ENCODE measurements around the gene RHOF.
"Not testable (repeated sequence)": the region's sequence is repeated elsewhere in the genome, so short reads cannot be mapped to it uniquely, and the experiment has no call there.

RHOF gene

DNA sequence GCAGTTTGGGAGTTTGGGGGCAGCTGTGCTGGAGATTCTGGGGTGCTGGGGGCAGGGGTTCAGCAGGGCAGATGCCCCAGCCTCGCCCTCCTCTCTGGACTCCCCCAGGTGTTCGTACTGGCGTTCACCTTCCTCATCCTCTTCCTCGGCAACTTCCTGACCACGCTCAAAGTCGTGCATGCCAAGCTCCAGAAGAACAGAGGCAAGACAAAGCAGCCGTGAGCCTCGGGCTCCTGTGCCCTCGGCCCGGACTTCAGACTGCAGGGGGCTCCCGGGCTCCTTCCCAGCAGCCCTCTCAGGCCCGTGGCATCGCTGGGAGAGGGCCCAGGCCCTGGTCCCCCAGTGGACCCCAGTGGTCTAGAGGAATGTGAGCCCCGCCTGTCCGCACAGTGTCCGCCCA lies 18.0 kb downstream of the RHOF start:
- no peak for DNase-seq (ENCODE audit: low read depth)

DNA sequence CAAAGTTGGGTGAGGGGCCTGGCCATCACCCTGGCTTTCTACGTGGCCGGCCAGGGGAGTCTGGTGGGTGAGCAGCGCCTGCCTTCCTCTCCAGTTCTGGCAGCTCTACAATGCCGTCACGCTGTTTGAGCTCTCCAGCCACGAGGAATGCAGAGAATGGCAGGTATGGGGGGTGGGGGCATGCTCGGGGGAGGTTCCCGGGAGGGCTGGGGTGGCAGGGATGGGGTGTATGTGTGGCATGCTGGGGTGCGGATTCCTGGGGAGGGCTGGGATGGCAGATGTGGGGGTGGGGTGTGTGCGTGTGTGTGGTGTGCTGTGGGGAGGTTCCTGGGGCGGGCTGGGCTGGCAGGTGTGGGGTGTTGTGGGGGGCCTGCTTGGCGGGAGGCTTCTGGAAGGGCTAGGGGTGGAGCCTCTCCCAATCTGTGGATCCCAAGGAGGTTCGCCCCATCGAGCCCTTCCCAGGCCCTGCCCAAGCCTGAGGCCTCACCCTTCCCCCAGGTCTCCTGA lies 18.5 kb downstream of the RHOF start:
- DNase-seq (ENCODE audit: low read depth), result no peak

DNA sequence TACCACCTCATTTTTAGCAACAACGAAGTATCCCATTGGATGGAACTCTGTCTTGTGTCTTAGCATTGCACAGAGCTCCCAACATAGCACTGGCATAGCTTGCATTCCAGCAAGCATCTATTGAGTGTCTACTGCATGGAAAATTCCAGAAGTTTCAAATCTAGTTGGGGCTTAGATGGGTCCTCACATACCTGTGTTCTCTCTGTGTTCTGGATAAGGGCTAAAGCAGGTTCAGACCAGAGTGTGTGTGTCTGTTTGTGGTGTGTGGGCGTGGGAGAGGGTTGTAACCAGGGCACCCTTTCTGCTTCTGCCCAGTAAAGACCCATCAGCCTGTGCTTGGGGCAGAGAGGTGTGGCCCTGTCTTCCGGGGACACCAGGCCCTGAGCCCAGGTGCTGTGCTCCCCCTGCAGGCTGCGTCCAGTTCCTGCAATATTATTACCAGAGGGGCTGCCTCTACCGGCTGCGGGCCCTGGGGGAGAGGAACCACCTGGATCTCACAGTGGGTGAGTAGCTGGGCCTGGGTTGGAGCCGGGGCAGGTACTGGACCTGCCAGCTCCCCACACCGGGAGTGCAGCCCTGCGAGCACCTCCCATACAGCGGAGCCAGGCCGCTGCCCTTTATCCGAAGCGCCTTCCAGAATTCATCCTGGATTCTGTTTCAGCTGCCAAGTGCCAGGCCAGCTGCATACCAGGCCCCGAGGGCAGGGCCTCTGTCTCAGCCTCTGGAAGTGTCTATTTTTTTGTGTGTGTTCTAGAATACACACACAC lies 20.3 kb downstream of the RHOF start:
- peak; percentile 77 for DNase-seq (ENCODE audit: low read depth)

DNA sequence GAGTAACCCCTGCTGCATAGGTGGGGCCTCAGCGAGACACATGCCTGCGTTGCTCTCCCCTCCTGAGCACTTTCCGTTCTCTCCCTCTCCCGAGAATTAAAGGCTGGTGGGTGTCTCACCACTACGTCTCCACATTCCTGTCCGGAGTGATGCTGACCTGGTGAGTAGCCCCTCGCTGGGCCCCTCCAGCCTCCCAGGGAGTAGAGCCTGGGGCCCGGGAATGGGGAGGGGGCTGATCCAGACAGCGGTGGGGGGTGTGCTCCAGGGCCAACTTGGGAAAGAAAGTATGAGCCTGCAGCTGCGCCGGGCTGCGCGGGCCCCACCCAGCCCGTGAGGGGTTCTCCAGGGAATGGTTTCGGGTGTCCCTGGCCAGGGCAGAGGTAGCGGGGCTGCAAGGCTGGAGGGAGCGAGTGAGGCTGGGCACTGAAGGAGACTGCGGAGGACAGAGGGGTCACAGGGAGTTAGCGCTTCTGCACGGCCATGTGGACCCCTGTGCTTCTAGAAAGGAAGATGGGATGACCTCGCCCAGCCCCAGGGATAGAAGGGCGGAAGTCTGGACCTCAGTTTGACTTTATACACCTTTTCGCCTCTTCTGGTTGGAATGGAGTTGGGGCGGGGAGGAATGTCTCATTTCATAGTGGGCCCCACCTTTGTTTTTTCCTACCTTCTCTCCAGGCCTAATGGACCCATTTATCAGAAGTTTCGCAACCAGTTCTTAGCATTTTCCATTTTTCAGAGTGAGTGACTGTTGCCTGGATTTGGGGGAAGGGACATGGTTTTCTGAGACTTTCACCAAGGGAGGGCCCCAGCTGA lies 22.5 kb downstream of the RHOF start:
- no peak for DNase-seq (ENCODE audit: low read depth)

DNA sequence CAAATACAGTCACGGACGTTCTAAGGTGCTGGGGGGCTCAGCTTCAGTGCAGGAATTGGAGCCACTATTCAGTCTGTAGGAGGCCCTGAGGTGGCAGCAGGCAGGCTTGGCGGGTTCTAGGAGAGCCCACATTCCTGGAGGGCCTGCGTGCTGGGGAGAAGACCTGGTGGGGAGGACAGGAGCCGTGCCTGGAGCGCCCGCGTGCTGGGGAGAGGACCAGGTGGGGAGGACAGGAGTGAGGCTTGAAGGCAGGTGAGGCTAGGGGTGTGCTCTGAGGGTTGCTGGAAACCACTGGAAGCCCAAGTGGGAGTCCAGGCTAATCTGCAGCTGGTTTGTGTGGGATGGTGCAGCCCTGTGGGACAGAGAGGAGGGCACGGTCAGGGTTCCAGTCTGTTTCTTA lies 23.1 kb downstream of the RHOF start:
- DNase-seq (ENCODE audit: low read depth), result no peak

DNA sequence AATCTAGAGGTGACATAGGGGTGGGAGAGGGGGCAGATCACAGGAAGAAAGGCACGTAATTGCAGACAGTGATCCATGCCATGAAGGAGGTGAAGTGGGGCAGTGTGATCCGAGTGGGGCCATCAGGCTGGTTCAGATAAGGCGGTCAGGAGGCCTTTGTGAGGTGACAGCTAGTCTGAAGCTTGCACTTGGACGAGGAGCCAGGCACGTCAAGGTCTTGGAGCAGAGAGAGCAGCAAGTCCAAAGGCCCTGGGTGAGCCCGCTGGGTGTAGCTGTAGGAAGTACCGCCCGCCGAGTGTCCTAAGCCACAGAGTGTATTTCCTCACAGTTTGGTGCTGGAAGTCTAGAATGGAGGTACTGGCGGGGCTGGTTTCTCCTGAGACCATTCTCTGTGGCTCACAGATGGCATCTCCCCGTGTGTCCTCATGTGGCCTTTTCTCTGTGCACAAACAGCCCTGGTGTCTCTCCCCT lies 23.6 kb downstream of the RHOF start:
- no peak for DNase-seq (ENCODE audit: low read depth)

DNA sequence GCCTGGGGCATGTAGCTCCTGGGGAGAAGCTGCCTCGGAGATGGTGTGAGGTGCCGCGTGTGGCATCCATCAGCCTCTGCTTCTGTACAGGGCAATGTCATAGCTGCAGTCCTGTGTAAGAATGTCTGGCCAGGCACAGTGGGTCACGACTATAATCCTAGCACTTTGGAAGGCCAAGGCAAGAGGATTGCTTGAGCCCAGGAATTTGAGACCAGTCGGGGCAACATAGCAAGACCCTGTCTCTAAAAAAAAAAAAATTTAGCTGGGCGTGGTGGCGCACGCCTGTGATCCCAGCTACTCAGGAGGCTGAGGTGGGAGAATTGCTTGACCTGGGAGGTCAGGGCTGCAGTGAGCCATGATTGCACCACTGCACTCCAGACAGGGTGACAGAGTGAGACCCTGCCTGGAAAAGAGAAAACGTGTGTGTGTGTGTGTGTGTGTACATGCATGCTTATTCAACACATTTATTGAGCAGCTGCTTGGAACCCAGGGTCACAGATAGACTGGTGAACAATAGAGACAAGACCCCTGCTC lies 24.1 kb downstream of the RHOF start:
- no peak for DNase-seq (ENCODE audit: low read depth)

DNA sequence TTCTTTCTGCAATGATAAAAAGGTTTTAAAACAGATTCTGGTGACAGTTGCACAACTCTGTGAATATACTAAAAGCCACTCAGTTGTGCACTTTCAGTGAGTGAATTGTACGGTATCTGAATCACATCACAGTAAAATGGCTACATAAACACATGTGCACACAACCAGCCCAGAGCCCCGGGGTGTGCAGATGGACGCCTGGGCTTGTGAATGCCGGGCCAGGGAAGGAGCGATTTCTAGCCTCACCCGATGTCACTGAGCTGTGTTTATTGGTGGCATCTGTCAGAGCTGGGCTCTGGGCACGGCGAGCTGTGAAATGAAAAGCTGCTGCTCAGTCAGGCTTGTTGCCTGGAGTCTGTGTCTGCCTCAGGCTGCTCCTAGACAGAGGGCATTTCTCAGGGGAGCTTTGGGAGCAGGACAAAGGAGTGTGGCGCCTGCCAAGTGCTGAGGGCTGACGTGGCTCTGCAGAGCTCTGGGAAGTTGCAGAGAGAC lies 25.9 kb downstream of the RHOF start:
- DNase-seq (ENCODE audit: low read depth), result no peak

DNA sequence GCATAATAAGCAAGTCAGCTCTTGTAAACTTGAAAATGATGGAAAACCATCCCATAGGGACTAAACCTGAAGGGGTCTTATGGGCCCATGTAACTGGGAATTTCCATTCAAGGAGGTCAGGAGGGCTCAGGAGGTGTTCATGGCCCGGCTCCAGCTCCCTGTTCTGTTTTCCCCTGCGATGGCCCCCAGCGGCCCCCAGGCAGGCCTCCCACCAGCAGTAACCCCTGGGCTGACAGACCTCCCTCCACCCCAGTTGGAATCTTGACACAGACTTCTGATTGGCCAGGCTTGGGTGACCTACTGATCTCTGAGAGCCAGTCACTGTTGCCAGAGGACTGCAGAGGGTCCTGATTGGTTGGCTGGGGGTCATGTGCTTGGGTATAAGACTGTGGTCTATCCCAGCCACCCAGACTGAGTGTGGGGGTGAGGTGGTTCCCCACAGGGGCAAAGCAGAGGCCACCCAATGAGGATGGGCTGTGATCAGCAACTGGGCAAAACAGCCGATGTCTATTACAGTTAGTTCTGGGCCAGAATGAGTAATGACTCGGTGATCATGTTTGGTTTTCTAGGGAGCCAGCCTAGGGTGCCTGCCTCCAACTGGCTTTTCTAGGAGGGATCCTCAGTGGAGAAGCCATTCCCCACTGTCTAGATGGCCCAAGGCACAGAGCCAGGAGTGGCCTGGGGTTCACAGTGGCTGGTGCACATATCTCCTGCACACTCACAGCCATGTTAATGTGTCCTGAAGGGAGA lies 27.0 kb downstream of the RHOF start:
- DNase-seq (ENCODE audit: low read depth), result no peak

DNA sequence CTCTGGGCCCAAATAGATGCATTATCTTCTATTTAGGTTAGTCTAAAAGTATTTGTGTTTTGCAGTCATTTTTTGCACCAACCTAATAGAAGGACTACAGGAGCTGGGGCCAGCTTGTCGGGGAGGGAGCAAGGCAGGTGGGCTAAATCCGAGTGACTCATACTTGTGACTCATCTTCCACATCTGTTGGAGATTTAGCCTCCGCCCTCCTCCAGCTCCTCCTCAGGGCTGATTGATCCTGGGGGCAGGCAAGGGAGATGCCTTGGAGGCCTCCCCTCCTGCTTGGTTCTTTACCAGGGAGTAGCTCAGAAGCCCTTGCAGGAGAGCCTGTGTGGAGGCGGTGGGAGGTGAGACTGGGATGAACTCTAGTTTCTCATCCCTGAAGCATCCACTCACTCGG lies 27.9 kb downstream of the RHOF start:
- DNase-seq (ENCODE audit: low read depth), result peak; percentile 96

DNA sequence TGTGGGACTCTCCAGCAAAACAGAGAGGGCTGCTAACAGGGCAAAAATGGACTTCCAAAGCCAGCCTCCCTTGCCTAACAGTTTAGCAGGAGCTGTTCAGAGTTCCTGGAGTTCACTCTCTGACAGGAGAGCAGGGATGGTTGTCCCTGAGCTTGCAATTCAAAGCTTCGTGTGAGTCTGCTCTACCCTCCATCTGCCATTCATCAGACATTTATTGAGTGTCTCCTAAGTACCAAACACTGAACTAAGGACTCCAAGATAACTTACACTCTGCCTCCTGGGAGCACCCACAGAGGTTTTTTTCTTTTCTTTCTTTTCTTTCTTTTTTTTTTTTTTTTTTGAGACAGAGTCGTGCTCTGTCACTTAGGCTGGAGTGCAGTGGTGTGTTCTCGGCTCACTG lies 28.7 kb downstream of the RHOF start:
- no peak for DNase-seq (ENCODE audit: low read depth)

DNA sequence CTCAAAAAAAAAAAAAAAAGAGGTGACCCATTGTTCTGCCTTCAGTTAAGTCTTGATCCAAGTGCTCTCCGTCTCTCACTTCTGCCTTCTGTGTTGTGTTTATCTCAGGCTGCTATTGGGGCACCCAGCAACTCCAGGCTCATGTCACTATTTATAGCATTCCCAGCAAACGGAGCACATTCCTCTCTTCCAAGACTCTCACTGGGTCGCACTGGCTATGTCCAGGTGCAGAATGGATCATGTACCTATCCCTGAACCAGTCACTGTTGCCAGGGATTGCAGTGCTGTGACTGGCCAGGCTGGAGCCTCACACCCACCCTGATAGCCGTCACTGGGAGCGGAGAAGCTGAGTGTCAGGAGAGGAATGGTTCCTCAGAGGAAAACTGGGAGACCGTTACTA lies 31.2 kb downstream of the RHOF start:
- no peak for DNase-seq (ENCODE audit: low read depth)

DNA sequence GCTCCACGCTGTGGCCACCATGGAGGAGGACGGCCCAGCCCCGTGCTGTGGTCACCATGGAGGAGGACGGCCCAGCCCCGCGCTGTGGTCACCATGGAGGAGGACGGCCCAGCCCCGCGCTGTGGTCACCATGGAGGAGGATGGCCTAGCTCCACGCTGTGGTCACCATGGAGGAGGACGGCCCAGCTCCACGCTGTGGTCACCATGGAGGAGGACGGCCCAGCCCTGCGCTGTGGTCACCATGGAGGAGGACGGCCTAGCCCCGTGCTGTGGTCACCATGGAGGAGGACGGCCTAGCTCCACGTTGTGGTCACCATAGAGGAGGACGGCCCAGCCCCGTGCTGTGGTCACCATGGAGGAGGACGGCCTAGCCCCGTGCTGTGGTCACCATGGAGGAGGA lies 35.0 kb downstream of the RHOF start:
- DNase-seq (ENCODE audit: low read depth), result not testable (repeated sequence)

DNA sequence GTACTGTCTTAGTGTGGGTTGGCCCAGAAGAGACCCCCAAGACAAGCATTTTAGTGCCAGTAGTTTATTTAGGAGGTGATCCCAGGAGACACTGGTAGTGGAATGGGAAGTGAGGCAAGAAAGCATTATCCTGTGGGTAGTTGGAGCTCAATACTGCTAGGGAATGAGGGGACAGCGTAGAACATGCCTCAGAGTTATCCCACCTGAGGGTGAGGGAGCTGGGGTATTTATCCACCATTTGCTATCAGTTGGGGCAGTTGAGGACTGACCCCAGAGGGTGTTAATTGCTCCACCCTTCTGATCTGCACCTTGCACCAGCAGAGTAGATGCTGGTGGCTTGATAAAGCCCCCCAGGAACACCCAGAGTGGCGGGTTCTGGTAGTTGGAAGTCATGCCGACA lies 37.9 kb downstream of the RHOF start:
- DNase-seq (ENCODE audit: low read depth), result no peak

DNA sequence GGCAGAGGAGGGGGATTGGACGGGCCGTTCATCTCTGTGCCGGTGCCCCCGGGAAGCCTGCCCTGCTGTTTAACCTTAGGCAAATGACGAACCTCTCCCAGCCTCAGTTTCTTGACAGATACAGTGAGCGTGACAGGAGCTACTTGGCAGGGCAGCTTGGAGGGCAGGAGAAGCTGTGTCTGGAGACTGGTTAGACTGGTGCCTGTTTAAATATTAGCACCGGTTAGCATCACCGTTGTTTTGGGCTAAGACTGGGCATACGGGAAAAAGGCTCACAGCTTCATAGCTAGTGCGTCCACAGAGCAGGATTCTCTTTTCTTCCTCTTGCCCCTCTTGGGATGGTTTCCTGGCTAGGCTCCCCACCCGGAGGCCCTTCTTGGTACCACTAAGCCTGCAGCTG lies 38.7 kb downstream of the RHOF start:
- no peak for DNase-seq (ENCODE audit: low read depth)

DNA sequence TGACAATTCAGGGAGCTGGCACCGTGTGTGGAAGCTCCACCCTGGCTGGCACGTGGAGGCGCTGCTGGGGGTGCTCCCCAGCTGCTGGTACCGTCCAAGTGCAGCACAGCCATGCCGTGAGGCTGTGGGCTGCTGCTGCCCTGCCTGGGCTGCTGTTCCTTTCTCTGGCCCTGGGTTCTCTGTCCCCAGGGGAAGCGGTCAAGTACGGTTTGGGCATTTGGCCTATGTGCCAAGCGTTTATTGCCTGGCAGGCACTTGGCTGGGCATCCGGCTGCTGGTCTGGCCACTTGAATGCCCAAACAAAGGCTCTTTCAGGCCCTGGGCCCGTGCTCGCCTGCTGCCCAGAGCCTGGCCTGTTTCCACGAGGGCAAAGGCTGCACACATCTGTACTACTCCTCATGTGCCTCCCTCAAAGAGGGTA lies 39.6 kb downstream of the RHOF start:
- DNase-seq (ENCODE audit: low read depth), result no peak

DNA sequence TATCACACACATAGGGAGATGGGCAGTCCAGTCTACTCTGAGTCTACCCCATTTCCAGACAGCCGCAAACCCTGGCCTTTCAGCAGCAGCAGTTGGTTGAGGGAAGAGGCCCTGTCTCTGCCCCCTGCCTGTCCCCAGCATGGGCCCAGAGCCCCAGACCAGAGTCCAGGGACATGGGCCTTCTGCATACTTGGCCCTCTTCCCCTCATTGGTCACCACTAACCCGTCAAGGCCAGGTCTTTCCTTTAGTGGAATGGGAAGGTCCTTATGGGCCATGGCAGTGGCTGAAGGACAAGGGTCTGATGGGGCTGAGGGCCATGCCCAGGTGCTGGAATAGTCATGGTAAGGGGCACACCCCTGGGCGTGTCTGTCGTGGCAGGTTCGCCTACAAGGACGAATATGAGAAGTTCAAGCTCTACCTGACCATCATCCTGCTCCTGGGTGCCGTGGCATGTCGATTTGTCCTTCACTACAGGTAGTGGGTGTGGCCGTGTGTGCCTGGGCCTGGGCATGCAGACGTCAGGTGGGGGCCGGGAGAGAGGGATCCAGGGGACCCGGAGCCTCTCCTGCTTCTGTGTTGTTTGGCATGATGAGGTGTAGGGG lies 41.6 kb downstream of the RHOF start:
- DNase-seq (ENCODE audit: low read depth), result no peak

DNA sequence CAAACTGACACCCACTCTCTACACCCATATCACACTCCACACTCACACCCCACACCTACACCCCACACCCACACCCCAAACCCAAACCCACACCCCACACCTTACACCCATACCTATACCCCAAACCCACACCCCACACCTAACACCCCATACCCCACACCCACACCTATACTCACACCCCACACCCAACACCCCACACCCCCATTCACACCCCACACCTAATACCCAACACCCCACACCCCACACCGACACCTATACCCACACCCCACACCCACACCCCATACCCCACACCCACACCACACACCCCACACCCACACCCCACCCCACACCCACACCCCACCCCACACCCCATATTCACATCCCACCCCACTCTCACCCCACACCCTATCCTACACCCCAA lies 42.5 kb downstream of the RHOF start:
- DNase-seq (ENCODE audit: low read depth), result no peak

DNA sequence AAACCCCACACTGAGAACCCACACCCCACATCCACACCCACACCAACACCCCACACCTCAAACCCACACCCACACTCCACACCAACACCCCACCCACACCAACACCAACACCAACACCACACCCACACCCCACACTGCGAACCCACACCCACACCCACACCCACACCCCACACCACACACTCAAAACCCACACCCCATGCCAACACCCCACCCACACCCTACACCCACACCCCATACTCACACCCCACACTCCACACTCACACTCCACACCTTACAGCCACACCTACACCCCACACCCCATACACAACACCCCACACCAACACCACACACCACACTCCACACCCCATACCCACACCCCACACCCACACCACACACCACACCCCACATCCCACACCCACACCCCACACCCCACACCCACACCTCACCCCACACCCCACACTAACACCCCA lies 43.0 kb downstream of the RHOF start:
- DNase-seq (ENCODE audit: low read depth), result no peak

DNA sequence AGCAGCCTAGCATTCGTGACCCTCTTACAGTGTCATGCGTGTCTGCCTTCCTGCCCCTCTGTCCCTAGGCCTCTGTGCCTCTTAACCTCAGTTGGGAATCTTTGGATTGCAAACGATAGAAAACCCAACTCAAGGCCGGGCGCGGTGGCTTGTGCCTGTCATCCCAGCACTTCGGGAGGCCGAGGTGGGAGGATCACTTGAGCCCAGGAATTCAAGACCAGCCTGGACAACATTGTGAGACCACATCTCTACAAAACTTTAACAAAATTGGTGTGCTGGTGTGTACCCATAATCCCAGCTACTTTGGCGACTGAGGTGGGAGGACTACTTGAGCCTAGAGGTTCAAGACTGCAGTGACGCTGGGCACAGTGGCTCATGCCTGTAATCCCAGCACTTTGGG lies 44.2 kb downstream of the RHOF start:
- no peak for DNase-seq (ENCODE audit: low read depth)

DNA sequence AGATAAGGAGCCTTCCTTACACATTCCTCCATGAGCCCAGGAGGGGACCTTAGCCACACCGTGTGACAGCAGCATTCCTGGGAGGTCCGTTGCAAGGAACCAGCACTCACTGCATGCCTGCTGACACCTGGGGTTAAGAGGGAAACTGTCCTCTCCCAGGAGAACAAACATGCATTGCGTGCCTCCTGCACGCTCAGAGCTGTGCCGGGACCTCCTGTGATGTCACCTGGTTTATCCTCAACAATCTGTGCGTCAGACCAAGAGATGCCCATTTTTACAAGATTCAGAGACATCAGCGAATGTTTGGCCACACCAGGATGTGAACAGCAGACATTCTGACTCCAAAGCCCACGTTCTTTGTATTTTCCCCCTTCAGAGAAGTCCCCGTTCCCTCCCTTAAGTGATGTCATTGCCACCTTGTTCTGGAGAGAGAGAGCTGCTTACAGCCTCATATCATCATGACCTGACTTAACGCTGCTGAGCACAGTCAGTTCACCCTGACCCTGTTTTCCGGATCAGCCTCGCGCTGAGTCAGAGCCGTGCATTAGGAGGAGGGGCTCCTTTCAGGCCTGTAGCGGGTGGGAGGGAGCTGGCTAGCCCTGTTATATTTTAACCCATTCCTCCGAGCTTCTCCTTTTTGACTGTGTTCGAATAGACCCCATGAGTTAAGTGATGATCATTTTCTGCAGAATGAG lies 44.8 kb downstream of the RHOF start:
- peak; percentile 92 for DNase-seq (ENCODE audit: low read depth)
